GM12872 (cell line): ENCODE data around the gene HOXD13.
A peak's percentile ranks its signal among the peaks of the same experiment; 100 is the strongest.

Source experiments
- TF ChIP-seq, protein P1 (sequence below): IDR thresholded peaks from 3 replicates; pipeline ENCODE4 v1.5.1; 2011; ENCODE audit warnings: low read depth, mild to moderate bottlenecking, low read length, moderate library complexity; ENCODE audit not compliant: insufficient read depth

The HOXD13 gene

DNA sequence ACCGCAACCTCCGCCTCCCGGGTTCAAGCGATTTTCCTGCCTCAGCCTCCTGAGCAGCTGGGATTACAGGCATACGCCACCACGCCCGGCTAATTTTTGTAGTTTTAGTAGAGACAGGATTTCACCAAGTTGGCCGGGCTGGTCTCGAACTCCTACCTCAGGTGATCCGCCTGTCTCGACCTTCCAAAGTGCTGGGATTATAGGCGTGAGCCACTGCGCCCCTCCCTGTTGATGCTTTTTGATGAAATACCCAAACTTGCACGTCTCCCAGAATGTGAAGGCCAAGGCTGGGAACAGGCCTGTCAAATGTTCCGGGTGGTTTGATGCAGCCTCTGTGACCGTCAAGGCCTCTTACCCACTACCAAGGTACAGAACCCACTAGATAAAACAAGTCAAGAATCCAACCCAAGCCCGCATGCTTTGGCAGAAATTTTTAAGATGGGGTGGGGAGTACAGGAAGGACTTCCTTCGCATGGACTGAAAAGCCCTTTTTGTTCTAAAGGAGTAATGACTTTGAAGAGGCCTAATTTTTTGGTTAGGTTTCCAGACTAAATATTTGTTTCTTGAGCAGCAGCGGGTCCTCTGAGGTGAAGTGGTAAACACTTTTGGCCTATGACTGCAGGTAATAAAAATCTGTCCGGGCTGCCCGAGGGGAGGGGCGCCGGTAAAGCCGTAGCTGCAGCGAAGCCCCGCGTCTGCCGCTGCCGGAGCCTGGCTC is 5.0 kb upstream of the HOXD13 start:
- TF ChIP-seq, protein P1, sequence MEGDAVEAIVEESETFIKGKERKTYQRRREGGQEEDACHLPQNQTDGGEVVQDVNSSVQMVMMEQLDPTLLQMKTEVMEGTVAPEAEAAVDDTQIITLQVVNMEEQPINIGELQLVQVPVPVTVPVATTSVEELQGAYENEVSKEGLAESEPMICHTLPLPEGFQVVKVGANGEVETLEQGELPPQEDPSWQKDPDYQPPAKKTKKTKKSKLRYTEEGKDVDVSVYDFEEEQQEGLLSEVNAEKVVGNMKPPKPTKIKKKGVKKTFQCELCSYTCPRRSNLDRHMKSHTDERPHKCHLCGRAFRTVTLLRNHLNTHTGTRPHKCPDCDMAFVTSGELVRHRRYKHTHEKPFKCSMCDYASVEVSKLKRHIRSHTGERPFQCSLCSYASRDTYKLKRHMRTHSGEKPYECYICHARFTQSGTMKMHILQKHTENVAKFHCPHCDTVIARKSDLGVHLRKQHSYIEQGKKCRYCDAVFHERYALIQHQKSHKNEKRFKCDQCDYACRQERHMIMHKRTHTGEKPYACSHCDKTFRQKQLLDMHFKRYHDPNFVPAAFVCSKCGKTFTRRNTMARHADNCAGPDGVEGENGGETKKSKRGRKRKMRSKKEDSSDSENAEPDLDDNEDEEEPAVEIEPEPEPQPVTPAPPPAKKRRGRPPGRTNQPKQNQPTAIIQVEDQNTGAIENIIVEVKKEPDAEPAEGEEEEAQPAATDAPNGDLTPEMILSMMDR: no peak

- TF ChIP-seq, protein P1: peak; percentile 72
Measured at GRCh38 chr2:176088048-176088936, 4.2 kb upstream of the HOXD13 start.

GRCh38 chr2:176088937-176089842 is 3.3 kb upstream of the HOXD13 start:
- TF ChIP-seq, protein P1: no peak

- TF ChIP-seq, protein P1: no peak
Measured at GRCh38 chr2:176089843-176090395, 2.6 kb upstream of the HOXD13 start.

GRCh38 chr2:176090862-176091261 is 1.7 kb upstream of the HOXD13 start:
- TF ChIP-seq, protein P1: no peak

DNA sequence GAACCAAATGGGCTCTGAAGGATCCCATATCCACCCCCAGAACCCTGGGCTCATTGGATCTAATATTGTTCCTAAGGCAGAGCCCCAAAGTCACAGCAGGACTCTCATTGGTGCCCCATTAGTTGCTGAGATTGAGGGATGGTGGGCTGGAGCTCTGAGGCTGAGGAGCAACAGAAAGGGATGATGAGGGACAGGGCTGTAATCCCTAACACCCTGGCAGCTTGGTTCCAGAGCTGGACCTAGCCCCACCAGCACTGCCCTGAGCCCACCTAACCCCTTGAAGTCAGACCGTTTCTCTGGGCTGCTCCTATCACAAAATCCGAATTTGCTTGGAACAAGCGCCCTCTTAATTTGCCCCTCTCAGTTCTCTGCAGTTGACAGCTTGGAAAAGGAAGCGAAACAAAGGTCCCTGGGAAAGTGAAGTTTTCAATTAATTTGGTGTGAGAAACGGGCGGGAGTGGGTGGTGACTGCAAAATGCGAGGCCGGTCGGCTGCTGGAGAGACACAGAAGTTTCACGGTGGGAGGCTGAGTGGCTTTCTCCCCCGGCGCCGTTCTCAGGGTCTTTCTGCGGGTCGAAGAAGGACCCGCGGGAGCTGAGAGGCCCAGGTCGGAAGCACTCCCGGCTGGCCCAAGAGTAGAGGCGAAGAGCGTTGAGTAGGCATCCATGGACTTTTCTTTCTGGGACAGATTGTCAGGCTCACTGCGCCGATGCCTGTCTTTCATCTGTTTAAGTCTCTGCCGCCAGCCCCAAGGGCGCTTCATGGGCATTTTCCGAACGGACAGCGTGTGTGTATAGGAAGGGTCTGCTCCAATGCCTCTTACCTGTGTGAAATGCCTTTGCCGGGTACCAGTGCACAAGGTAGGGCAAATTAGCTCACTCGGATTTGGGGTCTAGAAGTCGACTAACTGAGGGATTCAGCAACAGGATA is 927 bp upstream of the HOXD13 start:
- TF ChIP-seq, protein P1: no peak
